Head of caudate nucleus (tissue), 42 donors: Measurements from ENCODE around the gene DNM2.

ENCODE experiments used
- DNase-seq, 42 donors: peaks; one replicate each; pipeline versions ENCODE4 v3.0.0 to v3.0.0-alpha.2; 2020 to 2021; ENCODE audit warnings: mixed read lengths in 7 of 42
- intact Hi-C: fragments of 100-400 bp; cut with DNase I; formaldehyde crosslinking; loops from one replicate; pipeline ENCODE4 v1.15.0; 2022

DNM2 gene

GRCh38 chr19:10763411-10763810, 45.5 kb downstream of the DNM2 start:
- intact Hi-C loops, result no loop called here
- no peak for DNase-seq

DNA sequence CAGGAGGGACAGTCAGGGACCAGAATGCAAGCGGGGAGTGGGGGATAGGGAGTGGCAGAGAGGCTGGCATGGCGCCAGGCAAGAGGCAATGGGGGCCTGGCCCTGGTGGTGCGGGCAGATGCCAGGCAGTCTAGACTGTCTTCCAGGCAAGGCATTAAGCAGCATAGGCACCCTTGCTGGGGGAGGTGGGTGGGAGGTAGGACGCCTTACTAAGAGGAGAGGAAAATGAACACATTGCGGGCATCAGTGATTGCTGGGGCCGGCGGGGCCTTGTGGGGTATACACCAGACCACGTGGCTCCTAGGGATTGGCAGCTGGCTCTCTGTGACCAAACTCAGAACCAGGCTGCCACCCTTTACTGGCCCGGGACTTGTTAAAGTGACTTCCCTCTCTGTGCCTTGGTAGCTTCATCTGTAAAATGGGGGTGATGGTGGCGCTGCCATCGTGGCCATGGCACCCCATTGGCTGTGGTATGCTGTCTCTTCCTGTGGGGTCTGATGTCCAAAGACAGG, 46.0 kb downstream of the DNM2 start:
- intact Hi-C loops, result no loop called here
- DNase-seq, result peak in 1 of 42 donors; percentile 21

DNA sequence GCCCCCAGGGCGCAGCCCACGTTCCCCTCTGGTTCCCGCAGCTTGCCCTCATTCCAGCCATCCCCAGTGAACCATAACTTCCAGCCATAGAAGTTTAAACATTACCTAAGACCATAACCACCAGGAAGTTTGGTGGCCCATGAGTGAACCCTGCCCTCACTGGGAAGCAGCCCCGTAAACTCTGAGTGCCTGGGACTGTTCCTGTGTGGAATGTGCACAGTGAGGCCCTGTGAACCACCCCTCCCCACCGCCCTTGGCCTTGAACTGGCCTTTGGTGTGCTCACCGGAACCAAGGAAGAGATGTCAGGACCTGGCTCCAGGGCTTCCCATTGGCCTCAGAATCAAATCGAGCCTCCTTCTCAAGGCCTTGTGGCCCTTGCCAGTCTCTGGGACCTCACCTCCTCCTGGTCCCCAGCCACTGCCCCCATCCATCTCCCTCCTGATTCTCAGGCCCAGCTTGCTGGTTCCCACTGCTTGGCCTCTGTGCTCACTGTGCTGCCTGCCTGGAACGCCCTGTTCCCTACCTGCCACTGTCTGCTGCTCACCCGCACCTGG, 46.5 kb downstream of the DNM2 start:
- intact Hi-C loops, result no loop called here
- DNase-seq, result no peak

- DNase-seq, result no peak
- intact Hi-C loops, result no loop called here
Measured at GRCh38 chr19:10766049-10766623, 48.3 kb downstream of the DNM2 start.

GRCh38 chr19:10766671-10767201, 48.9 kb downstream of the DNM2 start:
- intact Hi-C loops, result no loop called here

GRCh38 chr19:10767726-10768125, 49.8 kb downstream of the DNM2 start:
- intact Hi-C loops, result loop anchor here (2.0 kb wide), 1 partner anchor 51 kb away; no protein-coding TSS in a partner anchor
- DNase-seq, result no peak

More at GRCh38 chr19:10766671-10767201, 48.9 kb downstream of the DNM2 start:
- peak in 35 of 42 donors; percentile 26 to 78 (median 57) for DNase-seq

DNA sequence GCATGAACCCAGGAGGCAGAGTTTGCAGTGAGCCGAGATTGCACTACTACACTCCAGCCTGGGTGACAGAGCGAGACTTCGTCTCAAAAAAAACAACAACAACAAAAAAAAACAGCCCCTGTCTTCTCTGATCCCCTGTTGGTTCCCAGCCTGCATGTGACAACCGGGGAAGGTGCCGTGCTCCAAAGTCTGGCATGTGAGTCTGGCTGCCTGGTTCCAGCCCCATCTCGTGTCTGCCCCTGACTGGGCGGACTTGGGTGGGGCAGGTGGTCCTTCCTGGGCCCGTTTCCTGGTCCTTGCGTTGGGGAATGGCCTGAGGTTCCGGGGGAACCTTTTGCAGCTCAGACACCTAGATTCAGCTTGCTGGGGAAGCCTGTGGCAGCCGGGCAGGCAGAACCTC, 50.5 kb downstream of the DNM2 start:
- no peak for DNase-seq
- intact Hi-C loops, result loop anchor here (2.0 kb wide), 1 partner anchor 52 kb away; no protein-coding TSS in a partner anchor

GRCh38 chr19:10768936-10769335, 51.1 kb downstream of the DNM2 start:
- intact Hi-C loops, result loop anchor here (2.0 kb wide), 1 partner anchor 52 kb away; no protein-coding TSS in a partner anchor
- DNase-seq, result no peak

GRCh38 chr19:10769533-10770491, 51.9 kb downstream of the DNM2 start:
- peak in 39 of 42 donors; percentile 36 to 89 (median 66) for DNase-seq
- intact Hi-C loops, result loop anchor here (2.0 kb wide), 1 partner anchor 53 kb away; no protein-coding TSS in a partner anchor

DNA sequence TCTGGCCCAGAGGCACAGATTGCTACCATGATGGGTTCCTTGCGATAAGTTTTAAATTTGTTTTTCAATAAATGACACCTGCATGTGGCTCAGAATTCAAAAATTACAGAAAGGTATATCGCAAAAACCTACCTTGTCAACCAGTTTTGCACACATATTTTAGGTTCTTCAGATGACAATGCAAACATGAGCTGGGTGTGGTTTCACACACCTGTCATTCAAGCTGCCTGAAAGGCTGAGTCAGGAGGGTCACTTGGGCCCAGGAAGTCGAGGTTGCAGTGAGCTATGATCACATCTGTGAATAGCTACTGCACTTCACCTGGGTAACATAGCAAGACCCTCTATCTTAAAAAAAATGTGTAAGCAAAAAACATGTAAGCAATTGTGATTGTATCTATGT, 56.1 kb downstream of the DNM2 start:
- DNase-seq, result no peak
- intact Hi-C loops, result no loop called here

- no peak for DNase-seq
- intact Hi-C loops, result no loop called here
Measured at GRCh38 chr19:10774893-10775292, 57.0 kb downstream of the DNM2 start.

DNA sequence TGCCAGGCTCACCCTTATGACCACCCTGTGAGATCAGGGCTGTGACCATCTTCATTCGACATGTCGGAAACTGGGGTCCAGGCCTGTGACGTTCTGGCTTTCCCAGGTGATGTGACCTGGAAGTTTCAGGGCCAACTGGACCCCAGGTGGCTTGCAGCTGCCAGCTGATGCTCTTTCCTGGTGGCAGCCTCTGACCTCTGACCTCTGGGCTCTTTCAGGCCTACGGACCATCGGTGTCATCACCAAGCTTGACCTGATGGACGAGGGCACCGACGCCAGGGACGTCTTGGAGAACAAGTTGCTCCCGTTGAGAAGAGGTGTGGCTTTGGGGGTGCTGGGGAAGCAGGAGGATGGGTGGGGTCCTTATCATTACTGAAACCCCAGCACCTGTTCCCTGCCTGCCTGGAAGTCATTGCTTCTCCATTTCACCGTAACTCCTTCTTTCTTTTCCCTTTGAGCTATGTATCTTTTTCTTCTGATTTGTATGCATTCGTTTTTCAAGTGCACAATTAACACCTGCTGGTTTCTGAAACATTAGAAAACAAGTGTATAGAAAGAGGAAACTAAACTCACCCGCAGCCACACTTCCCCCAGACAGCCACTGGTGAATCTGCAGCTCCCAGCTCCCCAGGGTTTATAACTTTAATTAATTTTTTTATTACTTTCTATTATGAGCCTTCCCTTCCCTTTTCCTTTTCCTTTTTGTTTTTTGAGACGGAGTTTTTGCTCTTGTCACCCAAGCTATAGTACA, 59.2 kb downstream of the DNM2 start:
- intact Hi-C loops, result no loop called here
- DNase-seq, result no peak

DNA sequence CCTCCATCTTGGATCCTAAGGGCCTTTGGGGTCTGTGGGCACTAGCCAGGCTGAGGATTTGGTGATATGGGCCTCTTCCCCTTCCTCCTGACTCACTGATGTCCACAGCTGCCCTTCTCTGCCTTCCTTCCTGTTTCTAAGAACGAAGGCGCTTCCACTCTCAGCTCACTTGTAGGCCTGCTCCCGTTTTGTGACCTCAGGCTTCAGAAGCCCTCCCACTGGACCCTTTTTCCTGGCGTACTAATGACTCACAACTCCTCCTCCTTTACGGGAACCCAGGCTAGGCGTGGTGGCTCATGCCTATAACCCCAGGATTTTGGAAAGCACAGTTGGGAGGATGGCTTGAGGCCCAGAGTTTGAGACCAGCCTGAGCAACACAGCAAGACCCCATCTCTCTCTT, 62.5 kb downstream of the DNM2 start:
- peak in 36 of 42 donors; percentile 30 to 86 (median 62) for DNase-seq
- intact Hi-C loops, result no loop called here

GRCh38 chr19:10782795-10783194, 64.9 kb downstream of the DNM2 start:
- DNase-seq, result no peak
- intact Hi-C loops, result no loop called here

DNA sequence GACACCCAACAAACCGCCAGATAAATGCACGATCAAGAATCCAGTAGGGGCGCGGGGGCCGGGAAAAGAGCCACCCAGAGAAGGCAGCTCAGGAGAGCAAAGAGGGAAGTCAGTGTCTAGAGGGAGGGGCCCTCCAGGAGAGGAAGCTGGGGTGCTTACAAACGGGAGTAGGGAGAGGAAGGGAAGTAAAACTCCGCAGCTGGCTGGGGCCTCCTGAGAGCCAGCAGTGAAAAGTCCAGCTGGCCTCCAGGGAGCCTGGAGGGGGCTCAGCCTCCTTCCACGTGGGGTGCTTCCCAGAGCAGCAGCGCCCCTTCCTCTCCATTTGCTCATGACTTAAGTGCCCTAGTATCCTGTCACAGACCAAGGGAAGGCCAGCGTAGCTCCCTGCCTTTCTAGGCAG, 66.4 kb downstream of the DNM2 start:
- peak in 22 of 42 donors; percentile 19 to 60 (median 40) for DNase-seq
- intact Hi-C loops, result no loop called here

DNA sequence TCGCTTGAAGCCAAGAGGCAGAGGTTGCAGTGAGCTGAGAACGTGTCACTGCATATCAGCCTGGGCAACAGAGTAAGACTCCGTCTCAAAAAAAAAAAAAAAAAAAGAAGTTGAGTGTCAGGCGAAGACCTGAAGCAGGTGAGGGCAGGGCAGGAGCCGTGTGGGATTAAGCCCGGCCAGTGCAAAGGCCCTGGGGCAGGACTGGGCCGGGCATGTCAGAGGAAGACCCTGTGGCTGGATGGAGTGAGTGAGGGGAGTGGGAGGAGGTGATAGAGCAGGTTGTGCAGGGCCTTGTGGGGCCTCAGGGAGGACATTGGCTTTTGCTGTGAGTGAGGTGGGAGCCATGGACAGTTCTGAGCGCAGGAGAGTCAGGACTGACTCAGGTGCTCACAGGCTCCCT, 70.3 kb downstream of the DNM2 start:
- DNase-seq, result no peak
- intact Hi-C loops, result no loop called here

DNA sequence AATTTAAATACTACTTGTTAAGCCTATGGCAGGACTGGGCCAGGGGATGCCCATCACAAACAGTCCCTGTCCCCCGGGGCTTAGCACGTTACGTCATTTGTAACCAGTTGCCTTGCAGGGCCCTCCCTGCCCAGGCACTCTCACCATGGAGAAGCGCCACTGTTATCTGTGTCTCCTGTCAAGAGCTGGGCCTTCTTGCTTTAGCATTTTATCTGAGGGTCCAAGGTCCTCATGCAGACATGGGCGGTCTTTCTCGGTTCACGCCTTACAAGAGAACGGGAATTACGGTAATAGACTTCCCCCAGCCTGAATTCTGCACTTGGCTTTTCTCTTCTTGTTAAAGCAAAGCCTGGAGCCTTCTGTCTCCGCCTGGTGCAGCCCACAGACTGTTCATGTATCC, 72.0 kb downstream of the DNM2 start:
- intact Hi-C loops, result no loop called here
- no peak for DNase-seq

GRCh38 chr19:10796653-10797052, 78.8 kb downstream of the DNM2 start:
- DNase-seq, result peak in 13 of 42 donors; percentile 16 to 59 (median 29)
- intact Hi-C loops, result no loop called here

- DNase-seq, result no peak
- intact Hi-C loops, result no loop called here
Measured at GRCh38 chr19:10797078-10797477, 79.2 kb downstream of the DNM2 start.
